Peyer's patch (tissue), 4 donors: ENCODE measurements around the gene CTSC. TPM values are rescaled to one million over a fixed set of nuclear protein-coding genes. Genes with fewer than 3 reads are reported as not detected.
A peak's percentile ranks its signal among the peaks of the same experiment; 100 is the strongest.
"Not testable (repeated sequence)": the region's sequence is repeated elsewhere in the genome, so short reads cannot be mapped to it uniquely, and the experiment has no call there.

ENCODE experiments used
- DNase-seq, 3 donors: peaks; one replicate each; pipeline ENCODE4 v3.0.0-alpha.2; 2017 to 2019
- H3K27ac ChIP-seq, 4 donors: fragments of 200-600 bp; sonication (generic); one replicate each; pipeline ENCODE4 v1.5.1; 2016 to 2019
- H3K27me3 ChIP-seq, 2 donors: fragments of 200-600 bp; sonication (generic); one replicate each; pipeline ENCODE4 v1.5.1; 2019
- H3K36me3 ChIP-seq, 3 donors: fragments of 200-600 bp; sonication (generic); one replicate each; pipeline ENCODE4 v1.5.1; 2016 to 2019
- H3K4me1 ChIP-seq, 4 donors: fragments of 200-600 bp; sonication (generic); one replicate each; pipeline ENCODE4 v1.5.1; 2016 to 2019
- H3K4me3 ChIP-seq, 4 donors: fragments of 200-600 bp; sonication (generic); 1 replicate in 3 of 4; 2 replicates in 1 of 4; pipeline ENCODE4 v1.5.1; 2016 to 2019; ENCODE audit warnings: mild to moderate bottlenecking in 1 of 4
- H3K9me3 ChIP-seq, 4 donors: fragments of 200-600 bp; sonication (generic); one replicate each; pipeline ENCODE4 v1.5.1; 2016 to 2019; ENCODE audit warnings: mild to moderate bottlenecking in 1 of 4
- CTCF ChIP-seq, 6 experiments: fragments of 450-650 bp in 4 of 6; fragments of 200-600 bp in 2 of 6; sonication (generic) in 1 of 6; IDR thresholded peaks; one replicate each; pipeline ENCODE4 v1.5.1; 2017 to 2019; ENCODE audit warnings: antibody characterized with exemption in 6 of 6, mild to moderate bottlenecking in 3 of 6, moderate library complexity in 1 of 6
- POLR2A ChIP-seq, 2 donors: fragments of 450-650 bp; IDR thresholded peaks; one replicate each; pipeline ENCODE4 v1.5.1; 2017; ENCODE audit warnings: antibody characterized with exemption in 2 of 2, mild to moderate bottlenecking in 2 of 2, moderate library complexity in 2 of 2
- total RNA-seq, 4 donors: library from RNA; depleted of rRNA; stranded (reverse); fragments of >200 nt; gene quantifications; one replicate each; pipeline ENCODE4 v1.1.0, GENCODE V29; 2016

The CTSC gene
- total RNA-seq, 4 donors from 2014 or later: 38.5 to 66.8 (median 43.0) TPM

GRCh38 chr11:88326099-88326498 lies 11.4 kb downstream of the CTSC start:
- TF ChIP-seq POLR2A (IDR thresholded peaks at IDR 0.05) (no peak), CTCF (IDR thresholded peaks at IDR 0.05) (no peak)
- peaks cover 0 to 14% (median 0%) of the 10 kb centered on the region in 3 donors for H3K36me3 ChIP-seq
- no peaks in the 10 kb centered on the region for H3K27me3 ChIP-seq
- H3K27ac ChIP-seq: no peak overlapping the region
- no peak for DNase-seq
- no peak overlapping the region for H3K4me3 ChIP-seq
- no peaks in the 10 kb centered on the region for H3K9me3 ChIP-seq
- H3K4me1 ChIP-seq: peaks cover 0 to 6% (median 2%) of the 10 kb centered on the region in 4 donors

- Histone ChIP-seq H3K4me1 (peaks cover 0 to 6% (median 2%) of the 10 kb centered on the region in 4 donors), H3K4me3 (no peak overlapping the region), H3K27me3 (no peaks in the 10 kb centered on the region), H3K36me3 (peaks cover 0 to 9% (median 0%) of the 10 kb centered on the region in 3 donors), H3K9me3 (no peaks in the 10 kb centered on the region), H3K27ac (no peak overlapping the region)
- no peak for TF ChIP-seq POLR2A (IDR thresholded peaks at IDR 0.05)
- no peak for TF ChIP-seq CTCF (IDR thresholded peaks at IDR 0.05)
- no peak for DNase-seq
Measured at GRCh38 chr11:88324562-88325345, 12.8 kb downstream of the CTSC start.

DNA sequence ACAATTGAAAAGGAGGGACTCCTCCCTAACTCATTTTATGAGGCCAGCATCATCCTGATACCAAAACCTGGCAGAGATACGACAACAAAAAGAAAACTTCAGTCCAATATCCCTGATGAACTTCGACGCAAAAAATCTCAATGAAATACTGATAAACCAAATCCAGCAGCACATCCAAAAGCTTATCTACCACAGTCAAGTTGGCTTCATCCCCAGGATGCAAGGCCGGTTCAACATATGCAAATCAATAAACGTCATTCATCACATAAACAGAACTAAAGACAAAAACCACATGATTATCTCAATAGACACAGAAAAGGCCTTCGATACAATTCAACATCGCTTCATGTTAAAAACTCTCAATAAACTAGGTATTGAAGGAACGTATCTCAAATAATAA lies 14.7 kb downstream of the CTSC start:
- DNase-seq, H3K27me3 ChIP-seq, H3K4me1 ChIP-seq, H3K36me3 ChIP-seq, H3K9me3 ChIP-seq, H3K27ac ChIP-seq, H3K4me3 ChIP-seq: not testable (repeated sequence)

DNA sequence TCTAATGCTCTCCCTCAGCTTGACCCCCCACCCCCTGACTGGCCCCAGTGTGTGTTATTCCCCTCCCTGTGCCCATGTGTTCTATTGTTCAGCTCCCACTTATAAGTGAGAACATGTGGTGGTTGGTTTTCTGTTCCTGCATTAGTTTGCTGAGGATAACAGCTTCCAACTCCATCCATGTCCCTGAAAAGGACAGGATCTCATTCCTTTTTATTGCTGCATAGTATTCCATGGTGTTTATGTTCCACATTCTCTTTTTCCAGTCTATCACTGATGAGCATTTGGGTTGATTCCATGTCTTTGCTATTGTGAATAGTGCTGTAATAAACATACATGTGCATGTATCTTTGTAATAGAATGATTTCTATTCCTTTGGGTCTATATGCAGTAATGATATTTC lies 16.1 kb downstream of the CTSC start:
- not testable (repeated sequence) for H3K4me3 ChIP-seq, H3K4me1 ChIP-seq

GRCh38 chr11:88320149-88320559 lies 17.4 kb downstream of the CTSC start:
- TF ChIP-seq CTCF (IDR thresholded peaks at IDR 0.05): no peak
- no peak for TF ChIP-seq POLR2A (IDR thresholded peaks at IDR 0.05)
- DNase-seq: no peak
- no peak overlapping the region for H3K4me3 ChIP-seq
- no peaks in the 10 kb centered on the region for H3K9me3 ChIP-seq
- H3K27me3 ChIP-seq: no peaks in the 10 kb centered on the region
- peak overlapping the region in 1 of 4 donors; percentile 3 for H3K27ac ChIP-seq
- H3K36me3 ChIP-seq: peaks cover 0 to 7% (median 0%) of the 10 kb centered on the region in 3 donors
- H3K4me1 ChIP-seq: no peaks in the 10 kb centered on the region

More for the DNA sequence above, 16.1 kb downstream of the CTSC start:
- not testable (repeated sequence) for H3K27ac ChIP-seq, H3K36me3 ChIP-seq, H3K27me3 ChIP-seq, H3K9me3 ChIP-seq, DNase-seq

DNA sequence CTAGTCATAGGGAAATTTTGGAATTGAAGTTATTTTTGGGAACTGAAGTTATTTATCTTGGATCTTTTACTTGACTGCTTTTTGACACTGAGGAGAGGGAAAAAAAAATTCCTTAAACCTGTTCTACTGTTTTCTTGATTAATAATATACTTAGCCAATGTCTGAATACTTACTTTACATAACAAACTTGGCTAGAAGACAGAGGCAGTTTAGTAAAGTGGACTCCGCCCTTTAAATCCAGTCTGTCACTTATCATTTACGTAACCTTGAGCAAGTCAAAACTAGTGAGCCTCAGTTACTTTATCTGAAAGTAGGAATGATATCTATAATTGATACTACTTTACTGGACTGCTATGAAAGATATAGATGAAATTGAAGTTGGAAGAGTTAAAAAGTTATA lies 19.5 kb downstream of the CTSC start:
- Histone ChIP-seq H3K27me3 (no peaks in the 10 kb centered on the region), H3K9me3 (no peaks in the 10 kb centered on the region), H3K4me1 (no peaks in the 10 kb centered on the region), H3K27ac (no peak overlapping the region), H3K36me3 (no peaks in the 10 kb centered on the region), H3K4me3 (no peak overlapping the region)
- DNase-seq: no peak
- TF ChIP-seq POLR2A (IDR thresholded peaks at IDR 0.05): no peak
- TF ChIP-seq CTCF (IDR thresholded peaks at IDR 0.05): no peak
